Activated CD4-positive, alpha-beta T cell treated with anti-CD3 and anti-CD28 coated beads, Interleukin-2, amount 50 U/mL, for 48 hours (primary cell): ENCODE data around the gene SHOC2.

Source experiments
- DNase-seq, 2 experiments: peaks; one replicate each; pipeline ENCODE4 v3.0.0-alpha.2; 2020

Gene SHOC2

GRCh38 chr10:110985497-110986275 lies 66.3 kb downstream of the SHOC2 start:
- DNase-seq: no peak

- no peak for DNase-seq
These were observed 69.6 kb downstream of the SHOC2 start for GRCh38 chr10:110989016-110989415.

- no peak for DNase-seq
These were observed 72.8 kb downstream of the SHOC2 start for GRCh38 chr10:110992006-110992800.

GRCh38 chr10:110993024-110993693 lies 73.8 kb downstream of the SHOC2 start:
- no peak for DNase-seq

- DNase-seq: no peak
These were observed 75.1 kb downstream of the SHOC2 start for GRCh38 chr10:110994406-110995086.

- DNase-seq: no peak
These were observed 75.9 kb downstream of the SHOC2 start for GRCh38 chr10:110995301-110995700.

- DNase-seq: no peak
These were observed 76.9 kb downstream of the SHOC2 start for GRCh38 chr10:110996256-110996655.

- no peak for DNase-seq
These were observed 84.6 kb downstream of the SHOC2 start for GRCh38 chr10:111004016-111004415.

GRCh38 chr10:111007486-111007885 lies 88.1 kb downstream of the SHOC2 start:
- no peak for DNase-seq

GRCh38 chr10:111015181-111015580 lies 95.8 kb downstream of the SHOC2 start:
- no peak for DNase-seq

- DNase-seq: no peak
These were observed 97.7 kb downstream of the SHOC2 start for GRCh38 chr10:111017098-111017497.

- DNase-seq: no peak
These were observed 98.6 kb downstream of the SHOC2 start for GRCh38 chr10:111018021-111018420.

GRCh38 chr10:111023060-111023459 lies 103.7 kb downstream of the SHOC2 start:
- DNase-seq: no peak

GRCh38 chr10:111030042-111030750 lies 110.8 kb downstream of the SHOC2 start:
- no peak for DNase-seq

GRCh38 chr10:111034598-111035310 lies 115.3 kb downstream of the SHOC2 start:
- DNase-seq: no peak

- DNase-seq: no peak
These were observed 116.1 kb downstream of the SHOC2 start for GRCh38 chr10:111035542-111035941.

- DNase-seq: no peak
These were observed 118.5 kb downstream of the SHOC2 start for GRCh38 chr10:111037858-111038257.

- DNase-seq: no peak
These were observed 120.1 kb downstream of the SHOC2 start for GRCh38 chr10:111039522-111039921.

GRCh38 chr10:111057006-111057405 lies 137.6 kb downstream of the SHOC2 start:
- DNase-seq: no peak
